ENCODE measurements around the gene TEX13B.
A peak's percentile ranks its signal among the peaks of the same experiment; 100 is the strongest.

The TEX13B gene, protein sequence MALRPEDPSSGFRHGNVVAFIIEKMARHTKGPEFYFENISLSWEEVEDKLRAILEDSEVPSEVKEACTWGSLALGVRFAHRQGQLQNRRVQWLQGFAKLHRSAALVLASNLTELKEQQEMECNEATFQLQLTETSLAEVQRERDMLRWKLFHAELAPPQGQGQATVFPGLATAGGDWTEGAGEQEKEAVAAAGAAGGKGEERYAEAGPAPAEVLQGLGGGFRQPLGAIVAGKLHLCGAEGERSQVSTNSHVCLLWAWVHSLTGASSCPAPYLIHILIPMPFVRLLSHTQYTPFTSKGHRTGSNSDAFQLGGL

DNA sequence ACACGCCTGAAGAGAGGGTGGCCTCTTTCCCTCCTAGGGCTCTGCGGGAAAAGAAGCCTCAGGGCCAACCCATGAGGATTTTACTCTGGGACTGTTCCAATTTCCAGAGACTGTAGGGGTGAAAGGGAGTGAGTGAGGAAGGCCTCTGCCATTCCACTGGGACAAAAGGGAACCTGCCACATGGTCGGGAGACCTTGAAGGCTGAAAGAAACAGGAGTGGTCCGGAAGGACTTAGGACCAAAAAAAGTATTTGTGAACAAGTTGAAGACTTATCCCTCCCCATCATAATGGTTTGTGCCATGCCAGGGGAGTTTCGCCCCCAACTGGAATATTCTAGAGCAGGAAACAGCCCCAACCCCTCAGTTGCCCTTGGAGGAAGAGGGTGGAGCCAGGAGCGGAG, at the start of gene TEX13B:
Gene TEX13B (minus strand): TSS at position 15 of the 400 bp plus-strand sequence. CDS start 243 bp downstream, outside the sequence.
- no peak for ATAC-seq (replicated peaks)
- no peaks in the 10 kb centered on the region for H3K4me1 Mint-ChIP-seq

DNA sequence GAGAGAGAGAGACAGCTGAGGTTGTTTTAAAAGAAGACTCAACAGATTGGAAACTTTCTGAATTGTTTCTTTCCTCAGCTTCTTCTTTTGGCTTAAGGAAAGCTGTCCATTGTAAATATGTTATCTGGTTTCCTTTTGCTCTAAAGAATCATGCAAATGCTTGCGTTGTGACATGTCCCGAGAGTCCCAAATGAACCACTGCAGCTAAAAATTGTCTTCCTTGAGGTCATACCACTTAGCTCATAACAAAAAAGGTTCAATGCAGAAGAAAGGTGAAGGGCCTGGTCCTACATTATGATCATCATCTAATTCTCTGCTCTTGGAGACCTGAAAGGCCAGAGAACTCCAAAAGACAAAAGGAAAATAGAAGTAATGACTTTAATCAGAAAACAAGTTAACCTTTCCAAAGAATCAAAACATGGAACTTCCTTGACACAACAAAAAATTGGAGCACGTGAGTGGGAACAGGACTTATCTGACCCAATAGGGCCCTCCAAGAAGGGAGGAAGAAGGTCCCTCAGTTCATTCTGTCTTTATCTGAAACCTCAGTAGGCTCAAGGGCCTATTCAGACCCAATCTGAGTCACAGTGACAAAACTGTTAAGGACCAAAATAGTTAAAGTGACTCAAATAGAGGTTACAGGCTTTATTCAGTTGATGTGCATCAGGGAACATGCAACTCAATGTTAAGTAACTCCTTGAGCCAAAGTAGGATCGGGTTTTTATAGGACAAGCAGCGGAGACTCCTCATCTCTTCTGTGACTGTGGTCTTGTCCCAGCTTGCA, 48.0 kb upstream of the TEX13B start:
- ATAC-seq (replicated peaks) (peak in 1 of 2 donors; percentile 42), DNase-seq (no peak)
- Mint-ChIP-seq H3K9me3 (peaks cover 0 to 2% of the 10 kb centered on the region in 2 donors), H3K27me3 (peaks cover 3 to 6% of the 10 kb centered on the region in 2 donors), H3K27ac (no peak overlapping the region), H3K4me3 (no peak overlapping the region), H3K36me3 (no peaks in the 10 kb centered on the region), H3K4me1 (no peaks in the 10 kb centered on the region)

More for the DNA sequence above, at the start of gene TEX13B:
- Mint-ChIP-seq H3K4me3 (no peak within 1 kb of the TSS), H3K27ac (no peak within 1 kb of the TSS), H3K36me3 (no peaks in the 10 kb centered on the region), H3K9me3 (no peaks in the 10 kb centered on the region), H3K27me3 (peaks cover 5 to 8% of the 10 kb centered on the region in 2 donors)
- no peak for DNase-seq

DNA sequence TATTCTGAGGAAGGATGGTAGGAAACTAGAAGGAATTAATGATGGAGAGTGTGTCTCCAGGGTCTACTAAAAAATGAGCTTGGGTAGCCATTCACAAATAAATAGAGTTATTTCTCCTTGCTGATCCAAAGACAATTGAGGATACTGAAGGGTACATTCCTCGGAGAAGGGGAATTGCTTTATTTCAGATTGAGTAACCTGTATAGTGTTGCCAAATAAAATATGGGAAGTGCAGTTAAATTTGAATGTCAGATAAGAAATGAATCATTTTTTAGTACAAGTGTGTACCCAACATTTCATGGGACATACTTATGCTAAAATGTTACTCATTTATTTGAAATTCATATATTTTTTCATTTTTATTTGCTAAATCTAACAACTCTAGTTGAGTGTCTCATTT, 46.7 kb upstream of the TEX13B start:
- DNase-seq (no peak), ATAC-seq (replicated peaks) (no peak)
- no peaks in the 10 kb centered on the region for H3K36me3 Mint-ChIP-seq
- no peaks in the 10 kb centered on the region for H3K4me1 Mint-ChIP-seq
- H3K27me3 Mint-ChIP-seq, result peaks cover 9 to 15% of the 10 kb centered on the region in 2 donors
- H3K9me3 Mint-ChIP-seq, result peaks cover 0 to 2% of the 10 kb centered on the region in 2 donors
- H3K4me3 Mint-ChIP-seq, result no peak overlapping the region
- no peak overlapping the region for H3K27ac Mint-ChIP-seq

DNA sequence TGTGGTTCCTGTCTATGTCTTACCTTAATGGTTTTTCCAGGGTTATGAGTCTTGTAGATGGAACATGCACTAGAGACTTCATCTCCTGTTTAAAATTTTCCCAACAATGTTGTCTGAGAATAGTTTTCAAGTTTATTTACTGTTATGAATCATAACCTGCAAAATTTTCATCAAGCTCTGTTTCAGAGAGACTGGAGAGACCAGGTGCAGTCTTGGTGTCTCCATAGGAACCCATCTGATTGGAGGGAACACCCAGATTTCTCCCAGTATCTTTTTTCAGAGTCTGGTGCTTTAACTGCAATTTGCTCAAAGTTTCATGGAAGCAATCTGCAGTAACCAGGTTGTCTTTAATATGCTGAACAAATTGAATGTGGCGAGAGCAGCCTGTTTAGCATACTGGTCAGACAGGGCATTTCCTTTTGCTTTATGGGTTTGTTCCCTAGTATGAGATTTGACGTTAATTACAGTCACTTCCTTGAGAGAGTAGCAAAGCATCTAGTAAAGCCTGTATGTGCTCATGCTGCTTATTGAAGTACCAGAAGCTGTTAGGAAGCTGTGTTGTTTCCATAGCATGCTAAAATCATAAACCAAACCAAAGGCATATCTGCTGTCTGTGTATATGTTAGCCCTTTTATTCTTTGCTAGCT, 43.9 kb upstream of the TEX13B start:
- H3K27me3 Mint-ChIP-seq, result peaks cover 22 to 27% of the 10 kb centered on the region in 2 donors
- ATAC-seq (replicated peaks) (no peak), DNase-seq (no peak)
- peaks cover 0 to 2% of the 10 kb centered on the region in 2 donors for H3K9me3 Mint-ChIP-seq
- H3K36me3 Mint-ChIP-seq, result no peaks in the 10 kb centered on the region
- no peak overlapping the region for H3K4me3 Mint-ChIP-seq
- no peaks in the 10 kb centered on the region for H3K4me1 Mint-ChIP-seq
- no peak overlapping the region for H3K27ac Mint-ChIP-seq

DNA sequence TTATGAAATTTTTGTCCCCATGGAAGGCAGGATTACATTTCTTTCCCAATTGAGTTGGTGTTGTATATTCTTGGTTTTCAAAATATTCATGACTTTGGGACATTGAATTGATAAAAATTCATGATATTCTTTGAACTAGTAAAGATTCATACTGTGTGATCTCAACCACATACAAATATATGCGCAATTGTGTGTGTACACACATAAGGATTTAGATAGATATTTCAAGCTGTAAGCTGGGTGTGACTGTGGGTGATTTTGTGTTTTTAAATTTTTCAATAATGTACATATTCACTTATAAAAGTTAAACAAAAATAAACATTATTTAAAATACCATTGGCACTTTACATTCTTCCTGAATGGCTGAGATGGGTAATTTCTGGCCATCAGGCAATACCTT, 43.2 kb upstream of the TEX13B start:
- Mint-ChIP-seq H3K4me1 (no peaks in the 10 kb centered on the region), H3K4me3 (no peak overlapping the region)

DNA sequence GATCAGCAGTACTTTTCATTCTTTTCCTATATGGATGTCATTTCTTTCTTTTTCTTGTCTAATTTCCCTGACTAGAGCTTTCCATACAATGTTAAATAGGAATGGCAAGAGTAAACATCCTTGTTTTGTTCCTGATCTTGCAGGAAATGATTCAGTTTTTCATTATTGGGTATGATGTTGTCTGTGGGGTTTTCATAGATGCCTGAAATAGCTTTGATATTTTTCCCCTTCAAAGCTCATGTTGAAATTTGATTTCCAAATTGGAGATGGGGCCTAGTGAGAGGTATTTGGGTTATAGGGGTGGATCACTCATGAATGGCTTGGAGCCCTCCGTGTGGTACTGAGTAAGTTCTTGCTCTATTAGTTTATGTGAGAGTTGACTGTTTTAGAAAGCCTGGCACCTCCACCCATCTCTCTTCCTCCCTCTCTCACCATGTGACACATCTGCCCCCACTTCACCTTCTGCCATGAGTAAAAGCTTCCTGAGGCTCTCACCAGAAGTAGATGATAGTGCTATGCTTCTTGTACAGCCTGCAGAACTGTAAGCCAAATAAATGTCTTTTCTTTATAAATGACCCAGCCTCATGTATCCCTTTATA, 40.4 kb upstream of the TEX13B start:
- Mint-ChIP-seq H3K4me3 (no peak overlapping the region), H3K9me3 (no peaks in the 10 kb centered on the region), H3K4me1 (peaks cover 4 to 8% of the 10 kb centered on the region in 2 donors), H3K27ac (no peak overlapping the region), H3K36me3 (no peaks in the 10 kb centered on the region), H3K27me3 (peaks cover 22 to 32% of the 10 kb centered on the region in 2 donors)
- ATAC-seq (replicated peaks) (no peak), DNase-seq (no peak)

More for the DNA sequence above, 43.2 kb upstream of the TEX13B start:
- H3K27ac Mint-ChIP-seq, result no peak overlapping the region
- H3K36me3 Mint-ChIP-seq, result no peaks in the 10 kb centered on the region
- peaks cover 0 to 2% of the 10 kb centered on the region in 2 donors for H3K9me3 Mint-ChIP-seq
- no peak for DNase-seq
- no peak for ATAC-seq (replicated peaks)
- H3K27me3 Mint-ChIP-seq, result peaks cover 22 to 27% of the 10 kb centered on the region in 2 donors

DNA sequence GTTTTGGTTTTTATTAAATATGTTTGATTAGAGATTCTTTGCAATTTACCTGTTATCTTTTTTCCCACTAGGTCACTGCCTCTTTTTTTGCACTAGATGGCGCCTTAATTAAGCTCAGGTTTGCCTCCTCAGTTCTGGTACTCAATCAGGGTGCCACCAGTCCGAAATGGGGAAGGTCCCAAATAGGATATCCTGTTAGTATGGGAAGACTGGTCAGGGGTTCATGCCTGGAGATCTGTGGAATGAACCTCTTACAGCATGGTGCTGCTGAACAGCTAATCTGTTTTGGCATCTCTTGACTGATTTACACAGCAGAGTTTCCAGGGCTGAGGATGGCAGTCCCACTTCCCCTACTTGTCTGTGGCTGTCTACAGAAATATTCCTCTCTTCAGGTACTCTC, 38.5 kb upstream of the TEX13B start:
- ATAC-seq (replicated peaks) (peak in 1 of 2 donors; percentile 42), DNase-seq (no peak)
- H3K4me3 Mint-ChIP-seq, result no peak overlapping the region
- no peaks in the 10 kb centered on the region for H3K9me3 Mint-ChIP-seq
- H3K27ac Mint-ChIP-seq, result no peak overlapping the region
- peaks cover 22 to 29% of the 10 kb centered on the region in 2 donors for H3K27me3 Mint-ChIP-seq
- no peaks in the 10 kb centered on the region for H3K36me3 Mint-ChIP-seq
- H3K4me1 Mint-ChIP-seq, result peaks cover 4 to 8% of the 10 kb centered on the region in 2 donors

DNA sequence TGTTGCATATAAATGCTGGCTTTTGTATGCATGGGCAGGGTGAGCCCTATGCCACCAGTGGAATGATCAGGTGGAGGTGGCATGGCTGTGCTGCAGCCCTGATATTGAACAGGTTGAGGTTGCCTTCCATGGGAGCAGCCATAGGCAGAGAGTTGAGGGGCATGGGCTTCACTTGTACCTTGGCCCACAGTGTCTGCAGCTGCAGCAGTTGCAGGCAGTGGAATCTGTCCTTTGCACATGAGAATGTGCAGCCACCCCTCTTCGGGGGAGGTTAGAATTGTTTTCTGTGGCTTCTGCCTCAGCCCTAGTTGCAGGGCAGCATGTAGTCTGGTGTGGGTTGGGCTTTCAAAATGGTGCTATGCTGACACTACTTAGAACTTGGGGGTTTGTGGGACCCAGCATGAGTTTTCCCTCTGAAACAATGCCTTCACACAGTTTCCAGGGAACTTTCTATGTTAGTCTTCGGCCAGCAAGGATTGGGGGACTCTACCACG, 37.3 kb upstream of the TEX13B start:
- Mint-ChIP-seq H3K4me1 (peaks cover 4 to 8% of the 10 kb centered on the region in 2 donors), H3K4me3 (no peak overlapping the region), H3K27ac (no peak overlapping the region), H3K9me3 (peaks cover 0 to under 1% of the 10 kb centered on the region in 2 donors), H3K36me3 (no peaks in the 10 kb centered on the region), H3K27me3 (peaks cover 17 to 26% of the 10 kb centered on the region in 2 donors)
- ATAC-seq (replicated peaks), result no peak
- DNase-seq, result no peak

DNA sequence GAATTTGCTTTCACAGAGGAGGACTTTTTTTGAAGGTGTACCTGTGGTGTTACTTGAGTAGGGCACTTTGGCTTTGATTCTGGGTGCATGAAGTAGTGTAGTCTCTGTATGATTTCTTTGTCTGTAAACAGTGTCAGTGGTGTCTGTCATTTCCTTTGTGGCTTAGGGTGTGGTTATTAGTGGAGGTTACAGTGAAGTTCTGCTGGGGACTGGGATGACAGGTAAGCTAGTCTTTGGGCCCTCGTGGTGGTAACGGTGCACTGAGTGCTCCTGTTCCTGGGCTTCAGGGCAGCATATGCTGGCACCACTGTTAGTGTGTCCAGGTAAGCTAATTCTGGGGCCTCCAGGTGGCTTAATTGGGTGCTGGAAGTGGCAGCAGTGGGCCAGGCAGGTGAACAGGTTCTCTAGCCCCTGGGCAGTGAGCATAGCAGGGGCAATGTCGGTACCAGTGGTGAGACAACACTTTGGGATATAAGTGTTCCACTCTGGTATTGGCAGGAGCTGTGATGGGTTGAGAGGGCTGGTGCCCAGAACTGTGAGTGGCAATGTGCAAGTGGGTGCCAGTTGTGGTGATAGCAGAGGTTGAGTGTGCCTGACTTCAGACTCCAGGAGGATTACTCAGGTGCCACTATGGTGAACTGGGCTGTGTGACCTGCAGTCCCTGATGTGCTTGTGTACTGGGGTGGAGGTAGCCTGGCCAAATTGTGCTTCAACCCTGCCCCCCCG, 36.6 kb upstream of the TEX13B start:
- ATAC-seq (replicated peaks) (peak in 1 of 2 donors; percentile 39), DNase-seq (no peak)
- no peak overlapping the region for H3K4me3 Mint-ChIP-seq
- H3K9me3 Mint-ChIP-seq, result peaks cover 4 to 7% of the 10 kb centered on the region in 2 donors
- no peaks in the 10 kb centered on the region for H3K36me3 Mint-ChIP-seq
- peaks cover 4 to 8% of the 10 kb centered on the region in 2 donors for H3K4me1 Mint-ChIP-seq
- no peak overlapping the region for H3K27ac Mint-ChIP-seq
- peaks cover 12 to 22% of the 10 kb centered on the region in 2 donors for H3K27me3 Mint-ChIP-seq

DNA sequence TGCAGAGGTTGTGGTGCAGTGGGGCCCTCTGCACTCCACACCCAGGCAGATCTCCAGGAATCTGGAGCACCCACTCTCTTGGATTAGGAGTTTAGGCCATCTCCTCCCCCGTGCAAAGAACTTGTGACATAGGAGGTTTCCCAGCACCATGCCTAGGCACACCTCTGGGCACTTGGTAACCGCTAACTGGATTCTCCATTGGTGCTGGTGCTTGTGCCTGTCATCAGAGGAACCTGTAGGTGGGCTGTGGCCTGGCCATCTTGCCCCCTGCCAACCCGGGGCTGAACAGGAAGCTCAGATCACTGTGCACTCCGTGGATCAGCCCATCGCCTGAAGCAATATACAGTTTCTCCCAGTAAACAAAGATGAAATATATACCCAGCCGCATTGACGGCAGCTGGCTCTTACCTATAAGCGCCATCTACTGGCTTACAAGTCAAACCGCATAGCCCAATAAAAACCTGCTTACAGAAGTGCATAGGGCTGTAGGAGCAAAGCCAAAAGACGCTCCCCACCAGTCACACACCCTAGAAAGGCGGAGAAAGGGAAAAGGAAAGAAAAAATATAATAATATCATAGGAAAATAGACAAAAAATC, 19.1 kb upstream of the TEX13B start:
- DNase-seq, result no peak
- Mint-ChIP-seq H3K9me3 (peaks cover 0 to 5% of the 10 kb centered on the region in 2 donors), H3K4me3 (no peak overlapping the region), H3K27ac (no peak overlapping the region), H3K27me3 (peaks cover 6 to 19% of the 10 kb centered on the region in 2 donors), H3K36me3 (peaks cover 0 to 4% of the 10 kb centered on the region in 2 donors), H3K4me1 (no peaks in the 10 kb centered on the region)
- ATAC-seq (replicated peaks), result peak; percentile 58 to 73

DNA sequence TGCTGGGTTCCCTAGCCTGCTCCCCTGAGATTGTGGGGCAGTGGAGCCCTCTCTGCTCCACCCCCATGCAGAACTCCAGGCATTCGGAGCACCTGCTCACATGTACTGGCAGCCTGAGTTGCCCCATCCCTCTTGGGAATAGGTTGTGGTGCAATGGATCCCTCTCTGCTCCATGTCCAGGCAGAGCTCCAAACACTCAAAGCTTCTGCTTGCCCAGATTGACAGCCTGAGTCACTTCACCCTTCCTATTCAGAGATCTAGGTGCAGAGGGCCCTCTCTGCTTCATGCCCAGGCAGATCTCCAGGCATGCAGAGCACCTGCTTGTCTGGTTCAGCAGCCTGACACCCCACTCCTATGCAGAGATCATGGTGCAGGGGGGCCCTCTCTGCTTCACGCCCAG, 18.6 kb upstream of the TEX13B start:
- H3K9me3 Mint-ChIP-seq, result peaks cover 0 to 5% of the 10 kb centered on the region in 2 donors
- H3K4me1 Mint-ChIP-seq, result no peaks in the 10 kb centered on the region
- no peak overlapping the region for H3K4me3 Mint-ChIP-seq
- H3K27me3 Mint-ChIP-seq, result peaks cover 6 to 19% of the 10 kb centered on the region in 2 donors
- no peak for DNase-seq
- no peak overlapping the region for H3K27ac Mint-ChIP-seq
- peaks cover 0 to 4% of the 10 kb centered on the region in 2 donors for H3K36me3 Mint-ChIP-seq
- ATAC-seq (replicated peaks), result no peak

DNA sequence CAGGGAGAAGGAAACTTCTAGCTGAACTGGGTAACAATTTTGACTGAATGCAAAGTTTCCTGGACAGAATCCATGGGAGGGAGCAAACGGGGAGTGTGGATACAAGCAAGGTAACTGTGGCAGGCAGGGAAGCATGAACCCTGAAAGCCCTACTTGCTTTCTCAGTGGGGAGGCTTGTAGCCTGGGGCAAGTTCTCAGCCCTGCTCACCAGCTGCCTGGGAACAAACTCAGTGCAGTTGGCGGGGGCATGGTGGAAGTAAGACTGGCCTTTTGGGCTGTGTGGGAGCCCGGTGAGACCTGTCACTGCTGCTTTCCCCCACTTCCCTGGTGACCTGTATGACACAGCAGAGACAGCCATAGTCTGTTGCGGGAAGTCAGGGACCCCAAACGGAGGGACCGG, 14.0 kb upstream of the TEX13B start:
- no peak for ATAC-seq (replicated peaks)
- no peak for DNase-seq
- Mint-ChIP-seq H3K27me3 (peaks cover 6 to 25% of the 10 kb centered on the region in 2 donors), H3K36me3 (no peaks in the 10 kb centered on the region), H3K4me3 (no peak overlapping the region), H3K4me1 (no peaks in the 10 kb centered on the region), H3K27ac (no peak overlapping the region), H3K9me3 (peaks cover 0 to 5% of the 10 kb centered on the region in 2 donors)

DNA sequence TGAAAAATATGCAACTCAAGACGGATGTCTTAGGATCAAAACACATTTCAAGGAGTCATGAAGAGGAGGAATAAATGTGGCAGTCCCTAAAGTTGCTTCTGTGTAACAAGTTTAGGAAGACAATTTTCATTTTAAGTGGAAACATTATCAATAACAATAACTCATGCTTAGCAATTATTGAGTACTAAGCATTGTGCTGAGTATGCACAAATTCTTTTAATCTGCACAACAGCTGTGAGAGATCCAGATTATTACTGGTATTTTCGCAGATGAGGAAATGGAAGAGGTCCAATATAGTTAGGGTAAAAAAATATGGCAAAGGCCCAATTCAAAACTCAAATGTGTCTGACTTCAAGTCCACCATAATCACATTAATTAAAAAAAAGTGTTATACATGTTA, 2.9 kb upstream of the TEX13B start:
- Mint-ChIP-seq H3K4me1 (no peaks in the 10 kb centered on the region), H3K4me3 (no peak overlapping the region), H3K36me3 (no peaks in the 10 kb centered on the region), H3K27me3 (no peaks in the 10 kb centered on the region), H3K9me3 (peaks cover 3 to 4% of the 10 kb centered on the region in 2 donors), H3K27ac (no peak overlapping the region)
- DNase-seq (no peak), ATAC-seq (replicated peaks) (no peak)

Measured in stimulated activated naive B cell treated with anti-CD40 and anti-IgM and Interleukin-4, amounts not matched to agents 10 μg/mL and 1 μg/mL and 100 μg/mL, for 72 hours (primary cell).